HG03175 (cell line): ENCODE measurements around the gene GRID1.
A peak's percentile ranks its signal among the peaks of the same experiment; 100 is the strongest.

Source experiments
- ATAC-seq: cut with Tn5 transposase; IDR thresholded peaks from one replicate; pipeline ENCODE4 v1.9.1; 2021; ENCODE audit warnings: mild to moderate bottlenecking, moderate library complexity; ENCODE audit not compliant: unreplicated experiment

GRID1 gene

DNA sequence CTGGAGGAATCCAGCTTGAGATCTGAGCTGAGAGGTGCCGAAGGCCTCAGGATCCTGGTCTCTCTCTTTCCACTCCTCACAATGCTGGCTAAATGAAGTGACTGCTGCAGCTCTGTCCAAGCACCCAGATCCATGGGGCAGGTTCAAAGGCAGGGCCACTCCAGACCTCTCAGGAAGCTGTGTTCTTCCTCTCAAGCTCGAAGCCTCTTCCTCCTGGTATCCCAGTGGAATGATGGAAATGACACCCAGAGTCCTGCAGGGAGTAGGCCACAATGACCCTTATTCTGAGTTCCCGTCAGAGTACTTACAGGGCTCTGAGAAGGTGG is 574.1 kb downstream of the GRID1 start:
- no peak for ATAC-seq

DNA sequence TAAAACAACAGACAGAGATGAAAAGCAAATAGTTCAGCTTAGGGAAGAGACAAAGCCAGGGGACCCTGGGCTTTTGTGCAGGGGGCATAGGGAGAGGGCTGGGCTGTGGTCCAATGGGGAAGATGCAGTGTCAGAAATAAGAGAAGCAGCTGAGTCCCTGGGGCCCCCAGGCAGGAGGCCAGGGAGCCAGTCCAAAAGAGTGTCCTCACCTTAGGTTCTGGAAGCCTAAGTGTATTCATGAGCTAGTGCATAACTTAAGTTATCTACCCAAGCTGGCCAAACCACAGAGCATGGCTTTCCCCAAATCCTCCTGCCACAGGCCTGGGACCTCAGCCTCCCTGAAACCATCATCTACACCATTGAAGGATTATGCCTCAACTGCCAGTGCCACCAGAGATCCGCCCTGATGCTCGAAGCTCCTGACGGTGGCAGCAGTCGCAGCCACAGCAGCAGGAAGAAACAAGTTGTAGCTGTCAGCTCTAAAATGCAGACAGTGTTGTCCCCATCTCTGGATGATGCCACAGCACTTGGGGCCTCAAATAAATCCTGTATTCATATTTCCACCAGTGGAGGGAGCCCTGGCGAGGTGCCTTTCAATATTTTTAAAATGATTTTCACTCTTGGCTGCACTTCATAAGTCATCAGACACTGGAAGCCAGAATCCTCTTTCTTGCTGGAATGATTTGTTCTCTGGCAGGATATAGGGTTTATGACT is 574.6 kb downstream of the GRID1 start:
- no peak for ATAC-seq

DNA sequence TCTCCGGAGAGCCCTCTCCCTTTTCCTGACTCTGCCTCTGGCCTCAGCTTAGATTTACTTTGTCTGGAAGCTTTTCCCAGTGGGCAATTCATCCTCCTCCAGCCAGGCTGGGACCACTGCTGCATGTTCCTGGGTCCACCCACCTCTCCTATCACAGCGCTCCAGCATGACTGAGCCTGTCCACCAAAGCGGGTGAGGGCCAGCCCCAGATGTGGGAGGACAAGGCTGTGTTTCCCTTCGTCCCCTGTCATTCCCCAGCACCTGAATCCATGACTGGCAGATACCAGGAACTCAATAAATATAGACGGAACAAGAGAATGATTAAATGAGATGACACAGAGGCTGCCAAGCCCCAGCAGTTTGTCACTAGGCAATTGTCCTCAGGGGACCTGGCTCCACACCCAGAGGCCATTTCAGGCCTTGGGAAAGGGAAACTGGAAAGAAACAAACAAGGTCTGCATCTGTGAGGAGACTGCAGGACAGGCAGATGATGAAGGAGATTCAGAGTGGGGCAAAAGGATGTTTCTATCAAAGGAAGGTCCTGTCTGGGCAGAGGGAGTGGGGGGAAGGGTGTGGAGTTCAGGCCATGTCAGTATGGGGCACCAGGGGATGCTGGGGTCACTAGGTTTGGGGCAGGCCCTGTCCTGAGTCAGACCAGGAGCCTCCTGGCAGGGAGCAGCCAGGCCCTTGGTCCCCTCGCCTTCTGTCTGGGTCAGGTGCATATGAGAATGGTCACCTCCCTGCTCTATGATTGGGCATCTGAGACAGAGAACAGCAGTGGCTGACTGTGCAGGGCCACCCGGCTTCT is 576.4 kb downstream of the GRID1 start:
- no peak for ATAC-seq

DNA sequence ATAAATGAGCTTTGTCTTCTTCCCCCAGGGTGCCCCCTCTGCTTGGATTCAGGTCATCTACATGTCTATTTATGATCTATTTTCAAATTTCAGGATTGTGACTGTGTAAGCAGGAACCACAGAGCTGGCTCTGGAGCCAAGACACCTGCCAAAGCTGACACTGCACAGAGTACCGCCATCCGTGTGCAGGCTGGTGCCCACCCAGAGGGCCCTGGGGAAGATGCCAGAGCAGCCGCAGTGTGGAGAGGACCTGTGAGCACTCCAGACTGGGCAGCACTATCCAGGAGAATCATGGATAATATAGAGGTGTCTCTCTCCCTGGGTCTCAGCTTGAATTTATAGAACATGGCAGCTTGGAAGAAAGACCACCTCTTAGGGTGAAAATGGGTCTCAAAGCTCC is 577.5 kb downstream of the GRID1 start:
- no peak for ATAC-seq

DNA sequence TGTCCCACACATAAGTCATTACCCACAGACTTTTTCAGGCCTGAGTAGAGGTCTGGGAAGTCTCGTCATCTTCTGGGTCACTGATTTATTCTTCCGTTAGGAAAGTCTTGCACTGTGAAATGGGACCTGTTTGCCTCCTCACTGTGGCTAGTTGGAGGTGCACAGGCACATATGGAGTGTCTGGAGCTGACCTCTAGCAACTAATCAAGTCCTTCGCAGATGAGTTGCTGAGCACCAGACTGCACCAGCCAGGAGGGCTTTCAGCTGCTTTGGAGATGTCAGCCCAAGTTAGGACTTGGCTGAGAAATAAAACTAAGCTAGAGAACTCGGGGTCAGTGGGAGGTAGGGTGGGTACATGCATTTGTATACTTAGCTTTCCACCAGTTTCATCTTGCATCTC is 578.0 kb downstream of the GRID1 start:
- ATAC-seq: no peak

DNA sequence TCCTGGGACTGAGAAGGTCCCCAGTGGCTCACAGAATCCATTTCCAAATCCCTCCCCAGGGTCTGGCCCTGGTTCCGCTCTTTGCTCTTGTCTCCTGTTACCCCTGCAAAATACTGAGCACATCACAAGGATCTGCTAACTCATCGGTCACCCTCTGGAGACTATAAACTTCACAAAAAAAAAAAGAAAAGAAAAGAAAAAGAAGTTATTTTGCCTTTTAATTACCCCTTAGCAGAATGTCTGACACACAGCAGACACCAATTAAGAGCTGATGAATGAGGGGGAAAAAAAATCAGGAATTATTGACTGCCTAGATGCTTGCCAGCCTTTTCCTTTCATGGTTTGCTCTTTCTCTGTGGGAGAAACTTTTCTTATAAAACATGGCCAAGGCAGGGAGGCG is 578.7 kb downstream of the GRID1 start:
- ATAC-seq: no peak

DNA sequence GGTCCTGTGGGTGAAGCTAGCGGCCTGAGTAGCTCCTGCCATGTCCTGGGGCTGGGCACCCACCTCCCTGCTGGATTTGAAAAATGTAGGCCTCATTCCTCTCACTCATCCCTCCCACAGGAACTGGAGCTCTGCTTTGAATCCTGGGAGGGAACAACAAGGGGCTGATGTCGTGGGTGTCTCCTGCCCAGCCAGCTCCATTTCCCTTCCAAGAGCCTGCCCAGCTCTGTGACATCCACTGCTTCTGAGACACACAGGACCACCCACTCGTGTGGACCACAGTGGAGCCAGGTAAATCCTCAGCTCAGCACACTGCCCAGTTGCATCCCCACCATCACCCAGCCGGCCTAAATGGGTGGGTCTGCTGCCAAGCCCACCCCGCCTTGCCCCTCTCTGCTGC is 579.2 kb downstream of the GRID1 start:
- ATAC-seq: no peak

DNA sequence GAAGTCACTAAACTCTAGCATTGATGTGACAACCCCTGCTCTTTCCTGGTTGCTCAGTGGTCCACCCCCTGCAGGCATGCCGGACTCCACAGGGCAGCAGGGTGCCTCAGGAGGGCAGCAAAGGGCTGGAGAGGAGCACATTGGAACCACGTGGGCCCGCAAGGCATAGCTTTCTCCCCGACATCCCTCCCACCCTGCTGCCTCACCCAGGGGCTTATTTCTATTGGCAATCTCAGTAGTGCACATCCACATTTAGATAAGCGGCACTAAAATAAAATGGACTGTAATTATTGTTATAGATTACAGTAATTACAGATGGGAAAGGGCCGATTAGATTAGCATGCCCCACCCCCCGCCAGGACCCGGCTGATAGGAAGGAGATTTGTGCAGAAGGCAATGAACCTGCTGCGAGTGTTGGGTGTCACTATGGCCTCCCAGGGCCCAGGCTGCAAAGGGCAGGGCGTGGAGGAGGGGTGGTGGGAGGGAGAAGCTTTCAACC is 580.1 kb downstream of the GRID1 start:
- ATAC-seq: no peak

DNA sequence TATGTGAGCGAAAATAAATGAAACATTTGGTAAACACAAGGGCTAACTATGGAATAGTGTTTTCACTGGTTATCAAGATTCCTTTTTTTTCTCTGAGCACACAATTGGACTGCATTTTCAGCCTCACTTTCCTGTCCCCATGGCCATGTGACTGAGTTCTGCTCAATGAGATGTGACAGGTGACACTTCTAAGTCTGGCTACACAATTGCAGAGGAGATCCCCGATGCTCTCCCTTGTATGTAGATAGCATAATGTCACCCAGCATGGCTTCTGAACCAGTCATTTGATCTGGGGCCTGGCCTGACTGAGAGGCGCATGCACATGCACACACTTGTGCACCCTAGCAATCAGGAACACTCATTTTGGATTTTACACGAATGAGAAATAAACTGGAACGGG is 581.8 kb downstream of the GRID1 start:
- no peak for ATAC-seq

DNA sequence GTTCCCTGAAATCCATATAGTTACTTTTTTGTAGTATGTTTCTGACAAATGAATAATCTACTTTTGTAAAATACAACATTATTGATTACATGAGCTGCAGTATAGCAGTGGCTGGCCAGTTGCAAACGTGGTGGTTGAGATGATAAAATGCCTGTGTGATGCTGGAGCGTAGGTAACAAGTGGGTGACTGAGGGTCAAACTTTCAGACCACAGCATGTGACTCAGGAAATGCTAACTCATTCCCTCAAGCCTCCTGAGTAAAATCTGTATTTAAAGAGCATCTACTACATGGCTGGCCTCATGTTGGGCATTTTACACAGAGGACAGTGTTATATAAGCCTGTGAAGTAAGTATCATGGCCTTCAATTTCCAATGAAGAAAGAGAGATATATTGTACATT is 585.2 kb downstream of the GRID1 start:
- ATAC-seq: no peak

DNA sequence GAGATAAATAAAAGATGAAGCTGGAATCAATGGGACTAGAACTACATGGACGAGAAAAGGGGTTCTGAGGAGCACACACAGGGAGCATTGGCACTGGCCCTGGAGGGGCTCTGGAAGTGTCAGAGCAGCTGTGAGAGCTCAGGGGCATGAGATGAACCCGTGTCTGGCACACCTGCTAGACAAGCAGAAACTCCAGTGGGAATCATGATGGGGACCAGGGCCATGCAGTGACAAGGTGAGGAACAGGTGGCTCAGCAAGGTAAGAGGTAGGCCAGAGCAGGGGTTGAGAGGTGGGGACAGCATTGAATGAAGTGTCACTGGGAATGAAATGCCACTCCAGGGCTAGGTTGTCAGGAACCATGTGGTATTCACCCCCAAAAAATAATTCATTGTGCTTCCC is 588.5 kb downstream of the GRID1 start:
- no peak for ATAC-seq

DNA sequence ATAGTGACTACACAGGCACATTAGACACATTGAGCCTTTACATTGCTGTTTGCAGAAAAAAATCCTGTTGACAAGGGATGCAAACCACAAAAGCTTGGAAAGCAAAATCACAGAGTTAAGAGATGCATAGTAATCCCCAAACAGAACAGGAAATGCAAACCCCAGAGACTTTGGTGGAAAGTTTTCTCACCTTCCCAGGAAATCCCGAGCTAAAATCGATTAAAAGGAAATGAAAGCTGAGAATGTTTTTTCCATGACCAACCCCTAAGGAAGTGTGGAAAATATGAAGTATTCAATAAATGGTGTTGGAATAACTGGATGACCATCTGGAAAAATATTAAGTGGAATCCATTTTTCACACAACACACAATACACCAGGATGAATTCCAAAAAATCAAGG is 598.7 kb downstream of the GRID1 start:
- no peak for ATAC-seq

DNA sequence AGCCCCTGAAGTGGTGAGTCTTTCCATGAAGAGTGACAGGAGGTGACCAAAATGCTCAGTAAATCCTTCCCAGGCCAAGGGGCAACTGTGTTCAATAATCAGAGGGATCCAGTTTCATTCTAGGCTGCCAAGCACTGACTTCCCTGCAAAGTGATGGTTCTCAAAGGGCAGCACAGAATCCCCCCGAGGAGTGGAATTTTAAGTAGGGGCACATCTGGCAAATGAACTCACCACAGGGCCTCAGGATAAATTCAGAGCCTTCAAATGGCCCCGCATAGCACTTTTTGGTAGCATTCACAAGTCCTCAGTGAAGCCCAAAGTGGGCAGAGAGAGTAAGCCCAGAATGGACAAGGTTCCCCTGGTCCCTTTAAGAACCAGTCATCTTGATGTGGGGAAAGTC is 602.5 kb downstream of the GRID1 start:
- ATAC-seq: no peak

DNA sequence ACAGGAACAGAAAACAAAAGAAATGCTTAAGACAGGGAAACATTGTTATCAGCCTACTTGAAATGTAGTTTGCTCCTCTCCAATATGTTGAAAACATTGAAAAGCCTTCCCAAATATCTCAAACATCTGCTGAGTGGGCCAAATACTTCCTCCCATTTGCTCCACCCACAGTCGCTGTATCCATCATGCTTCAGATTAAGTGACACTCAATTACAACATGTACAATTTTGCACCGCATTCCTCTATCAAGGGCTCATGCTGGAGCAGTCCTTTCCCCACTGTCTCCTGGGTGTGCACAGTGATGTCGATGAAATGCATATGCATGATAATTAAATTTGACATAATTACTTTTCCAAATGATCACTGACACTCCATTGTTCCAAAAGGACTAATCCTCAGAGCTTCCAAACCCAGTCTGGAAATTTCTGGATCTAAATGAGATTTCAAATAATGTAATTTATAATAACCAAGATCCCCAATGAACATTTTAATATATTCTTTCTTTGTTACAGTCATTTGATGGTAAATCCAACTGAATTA is 604.6 kb downstream of the GRID1 start:
- no peak for ATAC-seq

DNA sequence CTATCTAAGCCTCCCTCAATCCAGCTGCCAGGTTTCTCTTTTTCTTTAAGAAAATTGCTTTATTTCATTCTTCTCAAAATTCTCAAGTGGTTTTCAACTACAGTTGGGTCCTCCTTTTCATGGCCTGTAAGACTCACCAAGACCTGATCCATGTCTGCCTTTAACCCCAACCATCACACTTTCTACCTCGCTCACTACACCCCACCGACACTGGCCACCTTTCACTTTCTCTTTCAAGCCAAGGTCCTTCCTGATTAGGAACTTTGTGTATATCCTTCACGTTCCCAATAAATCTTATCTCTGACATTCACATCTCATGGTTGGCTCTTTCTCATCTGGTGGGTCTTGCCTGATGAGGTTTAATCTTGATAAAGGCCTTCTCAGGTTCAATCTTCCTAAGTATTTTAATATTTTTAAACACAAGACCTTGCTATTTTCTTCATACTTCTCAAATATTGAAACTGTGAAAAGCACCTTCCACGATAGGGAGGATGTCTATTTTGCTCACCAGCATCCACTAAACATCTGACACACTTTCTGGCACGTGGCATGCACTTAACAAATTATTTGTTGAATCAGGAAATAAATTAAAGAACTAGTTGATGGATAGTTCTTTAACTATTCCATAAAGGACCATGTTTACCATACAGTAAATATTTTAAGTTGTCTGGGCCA is 624.8 kb downstream of the GRID1 start:
- peak; percentile 89 for ATAC-seq

DNA sequence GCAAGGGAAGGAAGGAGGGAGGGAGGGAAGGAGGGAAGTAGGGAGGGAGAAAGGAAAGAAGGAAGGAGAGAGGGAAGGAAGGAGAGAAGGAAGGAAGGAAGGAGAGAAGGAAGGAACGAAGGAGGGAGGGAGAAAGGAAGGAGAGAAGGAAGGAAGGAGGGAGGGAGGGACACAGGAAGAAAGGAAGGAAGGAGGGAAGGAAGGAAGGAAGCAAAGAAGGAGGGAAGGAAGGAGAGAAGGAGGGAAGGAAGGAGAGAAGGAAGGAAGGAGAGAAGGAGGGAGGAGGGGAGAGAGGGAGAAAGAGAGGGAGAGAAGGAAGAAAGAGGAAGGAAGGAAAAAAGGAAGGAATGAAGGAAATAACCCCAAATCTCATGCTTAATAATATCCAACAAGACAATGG is 630.6 kb downstream of the GRID1 start:
- ATAC-seq: no peak

DNA sequence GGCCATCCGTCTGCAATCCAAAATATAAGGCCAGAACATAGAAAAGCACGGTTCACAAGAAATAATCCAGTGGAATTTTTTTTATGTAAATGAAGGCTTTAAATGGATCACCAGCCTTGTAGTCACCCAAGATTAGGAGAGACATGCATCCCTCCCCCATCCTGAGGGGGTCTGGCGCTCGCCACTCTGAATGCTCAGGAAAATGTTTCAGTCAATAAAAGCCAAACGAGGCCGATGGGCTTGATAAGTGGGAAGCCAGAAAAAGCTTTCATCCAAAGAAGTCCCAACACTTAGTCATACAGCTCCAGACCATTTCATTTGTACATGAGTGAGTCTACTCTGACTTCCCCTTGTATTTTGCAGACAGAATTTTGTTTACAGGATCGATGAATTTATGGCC is 631.8 kb downstream of the GRID1 start:
- ATAC-seq: no peak

DNA sequence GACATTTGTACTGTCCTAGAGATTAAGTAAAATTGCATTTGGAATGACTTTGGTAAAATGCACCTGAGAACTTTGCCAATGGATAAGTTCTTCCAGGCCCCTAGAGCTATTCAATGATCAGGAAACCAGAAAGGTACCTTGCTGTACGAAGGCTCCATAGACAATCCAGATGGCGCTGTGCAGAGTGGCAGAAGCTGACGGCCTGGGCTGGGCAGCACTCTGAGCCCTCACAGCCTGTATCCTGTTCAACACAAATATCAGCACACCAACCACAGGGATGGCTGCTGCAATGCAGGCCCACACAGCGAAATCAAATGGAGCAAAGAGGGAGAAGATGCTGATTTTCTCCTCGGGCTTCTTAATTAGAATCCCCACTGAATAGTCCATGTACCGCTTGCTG is 642.4 kb downstream of the GRID1 start:
- ATAC-seq: no peak

DNA sequence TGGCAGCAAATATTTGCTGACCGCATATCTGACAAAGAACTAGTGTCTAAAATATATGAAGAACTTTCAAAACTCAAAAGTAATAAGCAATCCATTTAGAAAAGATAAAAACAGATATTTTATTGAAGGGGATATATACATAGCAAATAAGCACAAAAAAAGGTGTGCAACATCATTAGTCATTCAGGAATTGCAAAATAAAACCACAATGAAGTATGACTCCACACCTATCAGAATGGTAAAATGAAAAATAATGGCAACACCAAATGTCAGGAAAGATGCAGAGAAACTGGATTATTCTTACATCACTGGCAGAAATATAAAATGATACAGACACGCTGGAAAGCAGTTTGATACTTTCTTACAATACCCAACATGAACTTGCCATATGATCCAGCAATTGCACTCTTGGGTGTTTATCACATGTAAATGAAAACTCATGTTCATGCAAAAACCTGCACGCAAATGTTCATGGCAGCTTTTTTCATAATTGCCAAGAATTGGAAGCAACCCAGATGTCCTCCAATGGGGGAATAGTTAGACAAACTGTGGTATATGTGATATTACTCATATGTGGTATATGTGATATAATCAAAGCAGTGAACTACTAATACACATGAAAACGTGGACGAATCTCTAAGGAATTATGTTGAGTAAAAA is 645.5 kb downstream of the GRID1 start:
- ATAC-seq: no peak

DNA sequence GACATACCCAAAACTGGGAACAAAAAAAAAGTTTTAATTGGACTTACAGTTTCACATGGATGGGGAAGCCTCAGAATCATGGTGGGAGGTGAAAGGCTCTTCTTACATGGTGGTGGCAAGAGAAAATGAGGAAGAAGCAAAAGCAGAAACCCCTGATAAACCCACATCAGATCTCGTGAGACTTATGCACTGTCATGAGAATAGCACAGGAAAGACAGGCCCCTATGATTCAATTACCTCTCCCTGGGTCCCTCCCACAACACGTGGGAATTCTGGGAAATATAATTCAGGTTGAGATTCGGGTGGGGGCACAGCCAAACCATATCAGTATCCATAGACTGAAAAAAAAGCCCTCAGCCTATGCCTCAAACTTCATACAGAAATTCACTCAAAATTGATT is 647.2 kb downstream of the GRID1 start:
- ATAC-seq: no peak

DNA sequence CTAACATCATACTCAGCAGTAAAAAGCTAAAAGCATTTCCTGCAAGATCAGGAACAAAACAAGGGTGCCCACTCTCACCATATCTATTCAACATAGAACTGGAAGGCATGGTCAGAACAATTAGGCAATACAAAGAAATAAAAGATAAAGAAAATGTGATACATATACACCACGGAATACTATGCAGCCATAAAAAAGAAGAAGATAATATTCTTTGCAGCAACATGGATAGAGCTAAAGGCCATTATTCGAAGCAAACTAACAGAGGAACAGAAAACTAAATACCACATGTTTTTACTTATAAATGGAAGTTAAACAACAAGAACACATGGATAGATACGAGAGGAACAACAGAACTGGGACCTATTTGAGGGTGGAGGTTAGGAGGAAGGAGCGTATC is 652.7 kb downstream of the GRID1 start:
- no peak for ATAC-seq
